ENCODE results near the gene NFX1.

DNA sequence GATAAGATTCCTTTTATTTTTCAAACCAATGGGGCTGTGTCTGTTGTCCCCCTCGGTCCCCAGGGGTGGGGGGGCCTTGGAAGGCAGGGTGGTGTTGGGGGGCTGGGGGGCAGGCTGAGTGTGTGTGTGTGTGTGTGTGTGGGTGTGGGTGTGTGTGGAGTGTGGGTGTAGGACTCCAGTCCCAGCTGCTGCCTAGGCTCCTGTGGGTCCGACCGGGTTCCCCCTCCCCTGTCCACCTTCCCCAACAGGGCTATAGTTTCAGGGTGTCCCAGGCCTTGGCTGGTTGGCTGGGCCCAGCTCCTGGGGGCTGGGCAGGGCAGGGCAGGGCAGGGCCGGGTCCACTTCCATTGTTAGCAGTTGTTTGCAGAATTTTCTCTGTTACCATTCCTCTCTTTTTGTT is 2.1 kb upstream of the NFX1 start:
- TF ChIP-seq, protein P1, sequence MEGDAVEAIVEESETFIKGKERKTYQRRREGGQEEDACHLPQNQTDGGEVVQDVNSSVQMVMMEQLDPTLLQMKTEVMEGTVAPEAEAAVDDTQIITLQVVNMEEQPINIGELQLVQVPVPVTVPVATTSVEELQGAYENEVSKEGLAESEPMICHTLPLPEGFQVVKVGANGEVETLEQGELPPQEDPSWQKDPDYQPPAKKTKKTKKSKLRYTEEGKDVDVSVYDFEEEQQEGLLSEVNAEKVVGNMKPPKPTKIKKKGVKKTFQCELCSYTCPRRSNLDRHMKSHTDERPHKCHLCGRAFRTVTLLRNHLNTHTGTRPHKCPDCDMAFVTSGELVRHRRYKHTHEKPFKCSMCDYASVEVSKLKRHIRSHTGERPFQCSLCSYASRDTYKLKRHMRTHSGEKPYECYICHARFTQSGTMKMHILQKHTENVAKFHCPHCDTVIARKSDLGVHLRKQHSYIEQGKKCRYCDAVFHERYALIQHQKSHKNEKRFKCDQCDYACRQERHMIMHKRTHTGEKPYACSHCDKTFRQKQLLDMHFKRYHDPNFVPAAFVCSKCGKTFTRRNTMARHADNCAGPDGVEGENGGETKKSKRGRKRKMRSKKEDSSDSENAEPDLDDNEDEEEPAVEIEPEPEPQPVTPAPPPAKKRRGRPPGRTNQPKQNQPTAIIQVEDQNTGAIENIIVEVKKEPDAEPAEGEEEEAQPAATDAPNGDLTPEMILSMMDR (IDR thresholded peaks at IDR 0.05): no peak
- TF ChIP-seq EZH2 (IDR thresholded peaks at IDR 0.05) (no peak), EZH2phosphoT487 (IDR thresholded peaks at IDR 0.05) (no peak)
